ENCODE results near the gene HDAC3. TPM values are rescaled to one million over a fixed set of nuclear protein-coding genes. Genes with fewer than 3 reads are reported as not detected.

The HDAC3 gene
- total RNA-seq, 1 donor = 47.8 TPM

DNA sequence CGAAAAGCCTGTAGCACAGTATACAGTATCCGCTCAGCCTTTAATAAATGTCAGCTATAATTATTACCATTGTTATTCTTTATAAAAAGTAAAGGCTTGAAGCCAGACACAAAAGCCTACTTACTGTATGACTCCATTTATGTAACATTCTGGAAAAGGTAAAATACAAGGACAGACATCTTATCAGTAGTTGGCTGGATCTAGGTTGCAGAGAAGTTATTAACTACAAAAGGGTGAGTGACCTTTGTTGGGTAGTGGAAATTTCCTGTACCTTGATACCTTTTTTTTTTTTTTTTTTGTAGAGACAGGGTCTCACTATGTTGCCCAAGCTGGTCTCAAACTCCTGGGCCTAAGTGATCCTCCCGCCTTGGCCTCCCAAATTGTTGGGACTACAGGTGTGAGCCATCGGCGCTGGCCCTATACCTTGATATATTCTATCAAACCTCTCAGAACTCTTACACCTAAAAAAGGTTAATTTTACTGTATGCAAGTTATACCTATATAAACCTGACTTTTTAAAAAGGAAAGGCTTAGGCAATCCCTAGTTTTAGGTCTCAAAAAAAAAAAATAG lies 6.0 kb downstream of the HDAC3 start:
- Histone ChIP-seq H3K27ac (ENCODE audit: low read depth, low read length) (no peak overlapping the region), H4K20me1 (ENCODE audit: insufficient read depth, low read length) (peaks cover 27% of the 10 kb centered on the region), H3K4me1 (ENCODE audit: insufficient read depth, low read length) (peaks cover 10% of the 10 kb centered on the region), H3K9me3 (ENCODE audit: low read depth, low read length) (no peaks in the 10 kb centered on the region), H3K79me2 (ENCODE audit: insufficient read depth, low read length) (peaks cover 61% of the 10 kb centered on the region), H3K27me3 (ENCODE audit: insufficient read depth, low read length) (no peaks in the 10 kb centered on the region), H3K36me3 (ENCODE audit: insufficient read depth, low read length) (peaks cover 57% of the 10 kb centered on the region), H3K4me2 (ENCODE audit: insufficient read depth, low read length) (no peak overlapping the region), H2AFZ (ENCODE audit: low read length) (no peak overlapping the region), H3K4me3 (ENCODE audit: insufficient read depth, low read length) (no peak overlapping the region)
- TF ChIP-seq, protein P1, sequence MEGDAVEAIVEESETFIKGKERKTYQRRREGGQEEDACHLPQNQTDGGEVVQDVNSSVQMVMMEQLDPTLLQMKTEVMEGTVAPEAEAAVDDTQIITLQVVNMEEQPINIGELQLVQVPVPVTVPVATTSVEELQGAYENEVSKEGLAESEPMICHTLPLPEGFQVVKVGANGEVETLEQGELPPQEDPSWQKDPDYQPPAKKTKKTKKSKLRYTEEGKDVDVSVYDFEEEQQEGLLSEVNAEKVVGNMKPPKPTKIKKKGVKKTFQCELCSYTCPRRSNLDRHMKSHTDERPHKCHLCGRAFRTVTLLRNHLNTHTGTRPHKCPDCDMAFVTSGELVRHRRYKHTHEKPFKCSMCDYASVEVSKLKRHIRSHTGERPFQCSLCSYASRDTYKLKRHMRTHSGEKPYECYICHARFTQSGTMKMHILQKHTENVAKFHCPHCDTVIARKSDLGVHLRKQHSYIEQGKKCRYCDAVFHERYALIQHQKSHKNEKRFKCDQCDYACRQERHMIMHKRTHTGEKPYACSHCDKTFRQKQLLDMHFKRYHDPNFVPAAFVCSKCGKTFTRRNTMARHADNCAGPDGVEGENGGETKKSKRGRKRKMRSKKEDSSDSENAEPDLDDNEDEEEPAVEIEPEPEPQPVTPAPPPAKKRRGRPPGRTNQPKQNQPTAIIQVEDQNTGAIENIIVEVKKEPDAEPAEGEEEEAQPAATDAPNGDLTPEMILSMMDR (IDR thresholded peaks at IDR 0.05; ENCODE audit: extremely low read depth, low read depth, low read length) = no peak
- no peak for DNase-seq (ENCODE audit: insufficient read length, low spot score, missing footprints)

DNA sequence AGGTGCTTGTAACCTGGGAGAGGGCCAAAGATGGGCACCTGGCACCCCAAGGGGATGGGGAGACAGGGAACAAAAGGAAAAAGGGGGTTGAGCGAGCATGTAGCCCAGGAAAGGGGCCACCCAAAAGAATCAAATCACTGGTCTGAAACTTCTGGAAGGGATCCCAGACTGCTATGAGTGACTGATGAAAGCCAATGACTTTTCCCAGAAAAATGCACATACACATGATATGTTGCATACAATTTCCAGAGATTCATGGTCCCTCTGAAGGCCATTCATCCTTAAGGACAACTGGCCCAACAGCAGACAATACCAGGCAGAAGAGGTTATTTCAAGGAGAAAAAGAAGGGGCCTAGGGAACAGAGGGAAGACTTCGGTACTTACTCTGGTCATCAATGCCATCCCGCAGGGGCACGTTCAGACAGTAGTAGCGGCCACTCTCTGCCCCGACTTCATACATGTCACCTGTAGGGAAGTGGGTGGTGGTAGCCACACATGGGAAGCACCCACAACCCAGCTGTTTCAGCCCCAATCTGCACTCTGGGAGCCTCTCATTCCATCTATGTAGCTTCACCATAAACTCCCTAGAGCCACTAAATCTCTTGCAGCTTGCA lies 8.4 kb downstream of the HDAC3 start:
- Histone ChIP-seq H3K79me2 (ENCODE audit: insufficient read depth, low read length) (peaks cover 39% of the 10 kb centered on the region), H4K20me1 (ENCODE audit: insufficient read depth, low read length) (peaks cover 11% of the 10 kb centered on the region), H2AFZ (ENCODE audit: low read length) (no peak overlapping the region), H3K9me3 (ENCODE audit: low read depth, low read length) (no peaks in the 10 kb centered on the region), H3K4me1 (ENCODE audit: insufficient read depth, low read length) (peaks cover 3% of the 10 kb centered on the region), H3K4me2 (ENCODE audit: insufficient read depth, low read length) (no peak overlapping the region), H3K27me3 (ENCODE audit: insufficient read depth, low read length) (no peaks in the 10 kb centered on the region), H3K36me3 (ENCODE audit: insufficient read depth, low read length) (peaks cover 75% of the 10 kb centered on the region), H3K27ac (ENCODE audit: low read depth, low read length) (no peak overlapping the region), H3K4me3 (ENCODE audit: insufficient read depth, low read length) (no peak overlapping the region)
- TF ChIP-seq, protein P1 (IDR thresholded peaks at IDR 0.05; ENCODE audit: extremely low read depth, low read depth, low read length) = no peak
- DNase-seq (ENCODE audit: insufficient read length, low spot score, missing footprints) = no peak

DNA sequence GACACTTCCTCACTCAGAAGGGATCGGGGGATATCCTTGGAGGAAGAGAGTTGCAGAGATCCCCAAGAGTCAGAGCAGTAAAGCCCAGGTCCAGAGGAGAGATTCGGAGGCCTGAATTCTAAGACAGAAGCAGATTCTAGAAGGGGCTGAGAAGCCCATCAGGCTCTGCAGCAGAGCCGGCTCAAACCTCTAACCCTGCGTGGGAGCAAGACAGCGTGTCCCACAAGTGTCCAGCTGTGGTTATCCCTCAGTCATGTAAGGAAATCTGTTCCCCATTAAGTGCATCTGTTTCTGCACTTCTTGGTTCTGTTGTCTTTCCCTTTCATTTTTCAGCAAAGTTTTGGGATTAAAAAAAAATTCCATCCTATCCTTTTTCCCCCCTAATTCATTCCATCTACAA lies 13.0 kb downstream of the HDAC3 start:
- H3K9me3 ChIP-seq (ENCODE audit: low read depth, low read length) = no peaks in the 10 kb centered on the region
- H3K27me3 ChIP-seq (ENCODE audit: insufficient read depth, low read length) = no peaks in the 10 kb centered on the region
- H2AFZ ChIP-seq (ENCODE audit: low read length) = no peak overlapping the region
- no peak overlapping the region for H3K4me3 ChIP-seq (ENCODE audit: insufficient read depth, low read length)
- H3K4me1 ChIP-seq (ENCODE audit: insufficient read depth, low read length) = peaks cover 15% of the 10 kb centered on the region
- H3K27ac ChIP-seq (ENCODE audit: low read depth, low read length) = no peak overlapping the region
- no peaks in the 10 kb centered on the region for H3K79me2 ChIP-seq (ENCODE audit: insufficient read depth, low read length)
- H4K20me1 ChIP-seq (ENCODE audit: insufficient read depth, low read length) = peaks cover 2% of the 10 kb centered on the region
- peaks cover 67% of the 10 kb centered on the region for H3K36me3 ChIP-seq (ENCODE audit: insufficient read depth, low read length)
- DNase-seq (ENCODE audit: insufficient read length, low spot score, missing footprints) = no peak
- TF ChIP-seq, protein P1 (IDR thresholded peaks at IDR 0.05; ENCODE audit: extremely low read depth, low read depth, low read length) = no peak
- H3K4me2 ChIP-seq (ENCODE audit: insufficient read depth, low read length) = no peak overlapping the region

DNA sequence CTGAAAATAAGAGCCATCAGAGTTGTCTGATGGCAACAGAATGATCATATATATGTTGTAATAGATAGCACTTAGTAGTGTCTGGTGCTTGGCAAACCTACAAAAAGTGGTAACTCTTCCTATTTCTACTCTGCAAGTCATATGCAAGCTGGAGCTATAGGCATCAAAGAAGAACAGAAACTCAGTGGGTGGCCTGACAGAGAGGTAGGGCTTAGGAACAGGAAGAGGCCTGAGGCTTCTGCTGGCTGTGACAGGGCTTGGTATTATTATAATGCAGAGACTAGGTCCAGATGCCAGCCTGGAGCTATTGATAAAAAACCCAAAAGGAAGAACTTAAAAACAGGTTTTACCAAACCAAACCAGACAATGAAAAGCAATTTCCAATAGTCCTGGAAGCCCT lies 13.5 kb downstream of the HDAC3 start:
- H3K4me2 ChIP-seq (ENCODE audit: insufficient read depth, low read length) = no peak overlapping the region
- no peak for DNase-seq (ENCODE audit: insufficient read length, low spot score, missing footprints)
- H2AFZ ChIP-seq (ENCODE audit: low read length) = no peak overlapping the region
- no peaks in the 10 kb centered on the region for H3K9me3 ChIP-seq (ENCODE audit: low read depth, low read length)
- peaks cover 2% of the 10 kb centered on the region for H3K79me2 ChIP-seq (ENCODE audit: insufficient read depth, low read length)
- TF ChIP-seq, protein P1 (IDR thresholded peaks at IDR 0.05; ENCODE audit: extremely low read depth, low read depth, low read length) = no peak
- peaks cover 2% of the 10 kb centered on the region for H4K20me1 ChIP-seq (ENCODE audit: insufficient read depth, low read length)
- H3K4me3 ChIP-seq (ENCODE audit: insufficient read depth, low read length) = no peak overlapping the region
- peaks cover 66% of the 10 kb centered on the region for H3K36me3 ChIP-seq (ENCODE audit: insufficient read depth, low read length)
- H3K27ac ChIP-seq (ENCODE audit: low read depth, low read length) = no peak overlapping the region
- H3K4me1 ChIP-seq (ENCODE audit: insufficient read depth, low read length) = peaks cover 15% of the 10 kb centered on the region
- no peaks in the 10 kb centered on the region for H3K27me3 ChIP-seq (ENCODE audit: insufficient read depth, low read length)
